ENCODE data around the gene MFRP.

DNA sequence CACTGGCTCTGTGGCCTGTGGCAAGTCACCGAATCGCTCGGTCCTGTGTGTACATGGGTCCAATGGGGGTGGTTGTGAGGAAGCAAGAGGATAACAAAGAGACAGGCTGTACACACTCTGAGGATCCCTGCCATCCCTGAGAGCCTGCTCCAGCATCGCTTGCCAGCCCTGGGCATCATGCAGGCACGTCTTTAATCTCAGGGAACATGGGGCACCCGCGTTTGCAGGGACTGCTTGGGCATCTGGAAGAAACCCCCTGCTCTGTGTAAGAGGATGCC, 4.5 kb downstream of the MFRP start:
- TF ChIP-seq POLR2A (IDR thresholded peaks at IDR 0.05) = no peak
- TF ChIP-seq, protein P1, sequence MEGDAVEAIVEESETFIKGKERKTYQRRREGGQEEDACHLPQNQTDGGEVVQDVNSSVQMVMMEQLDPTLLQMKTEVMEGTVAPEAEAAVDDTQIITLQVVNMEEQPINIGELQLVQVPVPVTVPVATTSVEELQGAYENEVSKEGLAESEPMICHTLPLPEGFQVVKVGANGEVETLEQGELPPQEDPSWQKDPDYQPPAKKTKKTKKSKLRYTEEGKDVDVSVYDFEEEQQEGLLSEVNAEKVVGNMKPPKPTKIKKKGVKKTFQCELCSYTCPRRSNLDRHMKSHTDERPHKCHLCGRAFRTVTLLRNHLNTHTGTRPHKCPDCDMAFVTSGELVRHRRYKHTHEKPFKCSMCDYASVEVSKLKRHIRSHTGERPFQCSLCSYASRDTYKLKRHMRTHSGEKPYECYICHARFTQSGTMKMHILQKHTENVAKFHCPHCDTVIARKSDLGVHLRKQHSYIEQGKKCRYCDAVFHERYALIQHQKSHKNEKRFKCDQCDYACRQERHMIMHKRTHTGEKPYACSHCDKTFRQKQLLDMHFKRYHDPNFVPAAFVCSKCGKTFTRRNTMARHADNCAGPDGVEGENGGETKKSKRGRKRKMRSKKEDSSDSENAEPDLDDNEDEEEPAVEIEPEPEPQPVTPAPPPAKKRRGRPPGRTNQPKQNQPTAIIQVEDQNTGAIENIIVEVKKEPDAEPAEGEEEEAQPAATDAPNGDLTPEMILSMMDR (IDR thresholded peaks at IDR 0.05) = no peak
